HG03432 (cell line): ENCODE data around the gene TMEM87A.

ENCODE experiments used
- ATAC-seq: cut with Tn5 transposase; IDR thresholded peaks from one replicate; pipeline ENCODE4 v1.9.1; 2021; ENCODE audit warnings: mild to moderate bottlenecking, moderate library complexity; ENCODE audit not compliant: unreplicated experiment

TMEM87A gene

DNA sequence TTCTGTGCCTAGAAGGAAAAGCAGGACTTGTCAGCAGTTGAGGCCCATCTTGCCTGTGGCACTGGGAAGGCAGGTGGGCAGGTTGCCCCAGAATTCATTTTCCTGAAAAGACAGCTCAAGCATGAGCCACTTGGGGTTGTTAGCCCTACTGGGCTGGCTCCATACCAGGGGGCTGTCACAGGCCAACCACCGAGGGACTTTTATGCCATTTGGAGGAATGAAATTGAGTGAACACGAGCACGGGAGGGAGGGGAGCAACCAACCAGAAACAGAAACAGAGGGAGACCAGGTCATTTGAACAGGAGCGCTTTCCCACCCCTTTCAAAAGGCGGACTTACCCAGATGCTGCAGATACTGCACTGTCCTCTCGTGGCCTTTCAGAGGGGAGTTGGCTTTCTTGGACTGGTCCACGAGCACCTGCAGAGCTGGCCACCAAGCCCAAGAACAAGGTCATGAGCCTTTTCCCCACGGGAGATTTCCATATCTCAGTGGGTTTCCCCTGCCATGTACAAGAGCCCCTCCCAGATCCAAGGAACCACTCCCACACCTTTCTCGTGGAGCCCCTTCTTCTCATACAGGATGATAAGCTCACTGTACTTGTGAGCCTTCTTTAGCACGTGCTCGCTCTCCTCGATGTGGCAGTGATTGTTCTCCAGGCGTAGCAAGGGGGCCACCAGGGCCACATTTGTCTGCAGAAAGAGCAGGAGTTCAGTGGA, 106.8 kb downstream of the TMEM87A start:
- ATAC-seq, result no peak

- ATAC-seq, result no peak
Observed at GRCh38 chr15:42165106-42165505, 108.1 kb downstream of the TMEM87A start.

GRCh38 chr15:42163947-42164550, 109.2 kb downstream of the TMEM87A start:
- ATAC-seq, result no peak

DNA sequence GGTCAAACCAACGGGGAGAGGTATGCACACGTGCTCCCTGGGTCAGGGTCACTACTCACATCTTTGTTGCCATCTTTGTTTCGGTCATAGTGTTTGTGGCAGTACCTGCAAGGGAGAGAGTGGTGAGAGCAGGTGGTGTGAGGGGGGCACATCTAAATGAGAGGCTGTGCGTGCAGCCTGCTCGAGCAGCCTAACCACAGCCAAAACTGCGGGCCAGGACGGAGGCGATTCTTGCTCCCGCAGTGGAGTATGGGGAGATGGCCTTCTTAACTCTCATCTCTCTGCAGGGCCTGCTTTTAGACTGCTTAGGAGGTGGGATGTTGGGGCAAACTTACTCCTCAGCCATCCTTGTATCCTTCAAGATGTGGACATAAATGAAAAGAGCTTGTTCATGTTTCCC, 109.9 kb downstream of the TMEM87A start:
- ATAC-seq, result no peak
